Measurements from ENCODE around the gene CEACAM16. TPM values are rescaled to one million over a fixed set of nuclear protein-coding genes. Genes with fewer than 3 reads are reported as not detected.
A peak's percentile ranks its signal among the peaks of the same experiment; 100 is the strongest.

CEACAM16 gene
- total RNA-seq, 6 experiments from 2014 or later, result not detected

GRCh38 chr19:44712864-44713515, 14.0 kb downstream of the CEACAM16 start:
- H3K27me3 ChIP-seq, result no peaks in the 10 kb centered on the region
- DNase-seq, result no peak
- no peak overlapping the region for H3K27ac ChIP-seq
- peak; percentile 19 to 42 (median 23) for ATAC-seq
- TF ChIP-seq CTCF (IDR thresholded peaks at IDR 0.05) (no peak), POLR2A (IDR thresholded peaks at IDR 0.05) (no peak)
- no peak overlapping the region for H3K4me3 ChIP-seq
- intact Hi-C loops (cut with DNase I), result no loop called here
- H3K9me3 ChIP-seq, result no peaks in the 10 kb centered on the region
- WGBS (ENCODE audit: insufficient coverage, low coverage, low lambda C conversion rate, missing lambda C conversion rate), result 54% methylated on average over 4 of the region's 4 CpGs
- peaks cover 0 to 7% (median under 1%) of the 10 kb centered on the region in 4 donors for H3K4me1 ChIP-seq
- peaks cover 0 to 15% (median 0%) of the 10 kb centered on the region in 4 donors for H3K36me3 ChIP-seq

- H3K4me3 ChIP-seq, result no peak overlapping the region
- peaks cover 0 to 15% (median 0%) of the 10 kb centered on the region in 4 donors for H3K36me3 ChIP-seq
- intact Hi-C loops (cut with DNase I), result no loop called here
- 0% methylated on average over 1 of the region's 2 CpGs for WGBS (ENCODE audit: insufficient coverage, low coverage, low lambda C conversion rate, missing lambda C conversion rate)
- H3K9me3 ChIP-seq, result no peaks in the 10 kb centered on the region
- ATAC-seq, result no peak
- H3K27me3 ChIP-seq, result no peaks in the 10 kb centered on the region
- TF ChIP-seq POLR2A (IDR thresholded peaks at IDR 0.05) (no peak), CTCF (IDR thresholded peaks at IDR 0.05) (no peak)
- DNase-seq, result no peak
- H3K27ac ChIP-seq, result no peak overlapping the region
- H3K4me1 ChIP-seq, result peaks cover 0 to 21% (median 7%) of the 10 kb centered on the region in 4 donors
These were observed 15.7 kb downstream of the CEACAM16 start for GRCh38 chr19:44714597-44715169.

- WGBS (ENCODE audit: insufficient coverage, low coverage, low lambda C conversion rate, missing lambda C conversion rate), result 93% methylated on average over 6 of the region's 6 CpGs
- ATAC-seq (no peak), DNase-seq (no peak)
- H3K9me3 ChIP-seq, result no peaks in the 10 kb centered on the region
- H3K27me3 ChIP-seq, result no peaks in the 10 kb centered on the region
- peaks cover 0 to 31% (median 18%) of the 10 kb centered on the region in 4 donors for H3K4me1 ChIP-seq
- H3K4me3 ChIP-seq, result no peak overlapping the region
- intact Hi-C loops (cut with DNase I), result no loop called here
- no peak overlapping the region for H3K27ac ChIP-seq
- TF ChIP-seq CTCF (IDR thresholded peaks at IDR 0.05) (no peak), POLR2A (IDR thresholded peaks at IDR 0.05) (no peak)
- peaks cover 0 to 15% (median 0%) of the 10 kb centered on the region in 4 donors for H3K36me3 ChIP-seq
These were observed 18.7 kb downstream of the CEACAM16 start for GRCh38 chr19:44717603-44718002.

- peak overlapping the region; percentile 70 to 84 (median 70) for H3K27ac ChIP-seq
- peak overlapping the region in 2 of 3 donors; percentile 35 to 51 for H3K4me3 ChIP-seq
- H3K27me3 ChIP-seq, result no peaks in the 10 kb centered on the region
- intact Hi-C loops (cut with DNase I), result no loop called here
- peaks cover 0 to 41% (median 21%) of the 10 kb centered on the region in 4 donors for H3K4me1 ChIP-seq
- ATAC-seq, result peak; percentile 79 to 85 (median 84)
- peaks cover 0 to 15% (median 0%) of the 10 kb centered on the region in 4 donors for H3K36me3 ChIP-seq
- H3K9me3 ChIP-seq, result no peaks in the 10 kb centered on the region
- 3% methylated on average over 6 of the region's 11 CpGs for WGBS (ENCODE audit: insufficient coverage, low coverage, low lambda C conversion rate, missing lambda C conversion rate)
- TF ChIP-seq CTCF (IDR thresholded peaks at IDR 0.05) (no peak), POLR2A (IDR thresholded peaks at IDR 0.05) (no peak)
- DNase-seq, result peak; percentile 84 to 88 (median 86)
These were observed 19.7 kb downstream of the CEACAM16 start for GRCh38 chr19:44718441-44719261.
